OCI-LY3 (cell line): ENCODE measurements around the gene IL17REL.

Source experiments
- EZH2phosphoT487 ChIP-seq: fragments of 200-600 bp; shearing (Covaris generic); IDR thresholded peaks from 2 replicates; pipeline ENCODE4 v1.6.1; 2018; ENCODE audit warnings: antibody characterized with exemption, mixed run types, low read depth
- TF ChIP-seq, protein P1 (sequence below): fragments of 200-600, 300-600 bp; sonication (generic); IDR thresholded peaks from 2 replicates; pipeline ENCODE4 v1.5.1; 2014; ENCODE audit warnings: antibody characterized with exemption, low read length, low read depth

DNA sequence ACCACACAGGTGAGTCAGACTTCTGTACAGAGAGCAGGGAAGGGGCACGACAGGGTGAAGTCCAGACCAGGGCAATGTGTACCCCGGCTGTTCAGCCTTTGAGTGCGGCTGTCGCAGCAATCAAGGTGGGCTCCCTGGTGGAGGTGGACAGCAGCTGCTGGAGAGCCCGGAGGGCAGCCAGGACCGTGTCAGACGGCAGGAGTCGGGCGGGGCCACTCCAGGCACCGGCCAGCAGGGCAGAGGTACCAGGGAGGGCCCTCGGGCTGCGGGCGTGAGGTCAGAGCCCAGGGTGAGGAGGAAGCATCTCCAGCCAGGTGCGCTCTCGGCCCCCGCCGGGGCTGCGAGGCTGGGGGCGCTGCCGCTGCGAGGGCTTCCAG, 52.8 kb downstream of the IL17REL start:
- TF ChIP-seq, protein P1, sequence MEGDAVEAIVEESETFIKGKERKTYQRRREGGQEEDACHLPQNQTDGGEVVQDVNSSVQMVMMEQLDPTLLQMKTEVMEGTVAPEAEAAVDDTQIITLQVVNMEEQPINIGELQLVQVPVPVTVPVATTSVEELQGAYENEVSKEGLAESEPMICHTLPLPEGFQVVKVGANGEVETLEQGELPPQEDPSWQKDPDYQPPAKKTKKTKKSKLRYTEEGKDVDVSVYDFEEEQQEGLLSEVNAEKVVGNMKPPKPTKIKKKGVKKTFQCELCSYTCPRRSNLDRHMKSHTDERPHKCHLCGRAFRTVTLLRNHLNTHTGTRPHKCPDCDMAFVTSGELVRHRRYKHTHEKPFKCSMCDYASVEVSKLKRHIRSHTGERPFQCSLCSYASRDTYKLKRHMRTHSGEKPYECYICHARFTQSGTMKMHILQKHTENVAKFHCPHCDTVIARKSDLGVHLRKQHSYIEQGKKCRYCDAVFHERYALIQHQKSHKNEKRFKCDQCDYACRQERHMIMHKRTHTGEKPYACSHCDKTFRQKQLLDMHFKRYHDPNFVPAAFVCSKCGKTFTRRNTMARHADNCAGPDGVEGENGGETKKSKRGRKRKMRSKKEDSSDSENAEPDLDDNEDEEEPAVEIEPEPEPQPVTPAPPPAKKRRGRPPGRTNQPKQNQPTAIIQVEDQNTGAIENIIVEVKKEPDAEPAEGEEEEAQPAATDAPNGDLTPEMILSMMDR = no peak
- TF ChIP-seq EZH2phosphoT487 = no peak
